Natural killer cell (primary cell): ENCODE measurements around the gene GNG5. TPM values are rescaled to one million over a fixed set of nuclear protein-coding genes. Genes with fewer than 3 reads are reported as not detected.
"Not testable (repeated sequence)": the region's sequence is repeated elsewhere in the genome, so short reads cannot be mapped to it uniquely, and the experiment has no call there.

Experiments
- ATAC-seq, 3 donors: fragments of 150-1000 bp in 2 of 3; fragments of 200-7000 bp in 1 of 3; cut with Tn5 transposase; 1 replicate in 1 of 3; 2 replicates in 2 of 3; pipeline ENCODE4 v1.10.0; 2021; ENCODE audit warnings: mild to moderate bottlenecking in 2 of 3, moderate library complexity in 2 of 3
- DNase-seq, 2 donors: peaks; one replicate each; pipeline versions ENCODE4 v3.0.0 to v3.0.0-alpha.2; 2013 to 2021; ENCODE audit warnings: mixed read lengths in 1 of 2
- H3K27ac ChIP-seq: one replicate; pipeline ENCODE4 v1.5.1; 2013; ENCODE audit warnings: mild to moderate bottlenecking, low read length
- H3K27me3 ChIP-seq: one replicate; pipeline ENCODE4 v1.6.1; 2013; ENCODE audit warnings: low read length; ENCODE audit not compliant: control insufficient read depth, insufficient read depth
- H3K36me3 ChIP-seq: one replicate; pipeline ENCODE4 v1.6.1; 2013; ENCODE audit warnings: low read length; ENCODE audit not compliant: control insufficient read depth, insufficient read depth
- H3K4me1 ChIP-seq: one replicate; pipeline ENCODE4 v1.6.1; 2013; ENCODE audit warnings: low read length; ENCODE audit not compliant: control insufficient read depth, insufficient read depth
- H3K4me3 ChIP-seq: one replicate; pipeline ENCODE4 v1.5.1; 2013; ENCODE audit warnings: low read length
- H3K9me3 ChIP-seq: one replicate; pipeline ENCODE4 v1.6.1; 2013; ENCODE audit warnings: low read length; ENCODE audit not compliant: control insufficient read depth, insufficient read depth
- H3K27ac Mint-ChIP-seq, 2 donors: one replicate each; pipeline ENCODE4 v1.8.0; 2022; ENCODE audit warnings: mild to moderate bottlenecking in 2 of 2, mixed read lengths in 2 of 2, moderate library complexity in 1 of 2
- H3K27me3 Mint-ChIP-seq, 2 donors: one replicate each; pipeline ENCODE4 v1.8.0; 2022; ENCODE audit warnings: low read depth in 2 of 2, mixed read lengths in 2 of 2
- H3K36me3 Mint-ChIP-seq: one replicate; pipeline ENCODE4 v1.8.0; 2022; ENCODE audit warnings: mixed read lengths
- H3K4me1 Mint-ChIP-seq, 2 donors: one replicate each; pipeline ENCODE4 v1.8.0; 2022; ENCODE audit warnings: mixed read lengths in 2 of 2
- H3K4me3 Mint-ChIP-seq: one replicate; pipeline ENCODE4 v1.8.0; 2022; ENCODE audit warnings: mild to moderate bottlenecking, moderate library complexity, mixed read lengths
- H3K9me3 Mint-ChIP-seq, 2 donors: one replicate each; pipeline ENCODE4 v1.8.0; 2022; ENCODE audit warnings: mixed read lengths in 2 of 2
- CTCF ChIP-seq: fragments of 200-600 bp; IDR thresholded peaks from one replicate; pipeline ENCODE4 v1.8.0; 2022; ENCODE audit warnings: antibody characterized with exemption
- WGBS: methylation state at CpG from one replicate; pipeline ENCODE4 v1.1.7; 2013; ENCODE audit warnings: missing lambda C conversion rate; ENCODE audit not compliant: insufficient coverage; 5-methylcytosine and 5-hydroxymethylcytosine counted together
- intact Hi-C: fragments of 100-400 bp; cut with micrococcal nuclease; formaldehyde crosslinking; loops from one replicate; pipeline ENCODE4 v1.14.2; 2022
- total RNA-seq, 4 donors: library from RNA; stranded (reverse); fragments of 120-200 nt in 1 of 4; gene quantifications; one replicate each; pipeline versions ENCODE4 v1.2.3 to v1.2.4, GENCODE V29; 2013 to 2022

Gene GNG5
- total RNA-seq, 3 donors from 2014 or later (not counting 1 experiment from before 2014, with no cell fraction given): 49.5 to 62.3 (median 57.5) TPM

DNA sequence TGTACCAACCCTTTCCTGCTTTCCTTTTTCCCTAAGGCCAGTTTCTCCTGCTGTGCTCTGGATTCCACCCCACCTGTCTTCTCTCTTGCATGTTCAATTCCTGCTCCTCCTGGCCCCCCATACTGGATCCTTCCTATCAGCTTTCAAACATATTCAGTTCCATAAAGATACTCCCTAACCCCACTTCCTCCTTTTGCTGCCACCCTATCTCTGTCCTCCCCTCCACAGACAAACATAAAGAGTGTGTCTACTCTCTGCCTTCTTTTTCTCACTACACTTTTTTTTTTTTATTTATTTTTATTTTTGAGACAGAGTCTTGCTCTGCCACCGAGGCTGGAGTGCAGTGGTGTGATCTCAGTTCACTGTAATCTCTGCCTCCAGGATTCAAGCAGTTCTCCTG lies 44.3 kb downstream of the GNG5 start:
- no peak overlapping the region for H3K27ac ChIP-seq
- H3K9me3 ChIP-seq: no peaks in the 10 kb centered on the region
- peaks cover 30 to 69% of the 10 kb centered on the region in 2 donors for H3K27me3 Mint-ChIP-seq
- H3K4me3 ChIP-seq: no peak overlapping the region
- peaks cover 3% of the 10 kb centered on the region for H3K27me3 ChIP-seq
- no peak for DNase-seq
- H3K4me1 Mint-ChIP-seq: no peaks in the 10 kb centered on the region
- WGBS: 69% methylated on average over 1 of the region's 1 CpG
- H3K36me3 ChIP-seq: no peaks in the 10 kb centered on the region
- no peak overlapping the region for H3K4me3 Mint-ChIP-seq
- no peaks in the 10 kb centered on the region for H3K36me3 Mint-ChIP-seq
- TF ChIP-seq CTCF: no peak
- H3K4me1 ChIP-seq: no peaks in the 10 kb centered on the region
- no peak for ATAC-seq
- no peak overlapping the region for H3K27ac Mint-ChIP-seq
- intact Hi-C loops: no loop called here
- H3K9me3 Mint-ChIP-seq: no peaks in the 10 kb centered on the region

DNA sequence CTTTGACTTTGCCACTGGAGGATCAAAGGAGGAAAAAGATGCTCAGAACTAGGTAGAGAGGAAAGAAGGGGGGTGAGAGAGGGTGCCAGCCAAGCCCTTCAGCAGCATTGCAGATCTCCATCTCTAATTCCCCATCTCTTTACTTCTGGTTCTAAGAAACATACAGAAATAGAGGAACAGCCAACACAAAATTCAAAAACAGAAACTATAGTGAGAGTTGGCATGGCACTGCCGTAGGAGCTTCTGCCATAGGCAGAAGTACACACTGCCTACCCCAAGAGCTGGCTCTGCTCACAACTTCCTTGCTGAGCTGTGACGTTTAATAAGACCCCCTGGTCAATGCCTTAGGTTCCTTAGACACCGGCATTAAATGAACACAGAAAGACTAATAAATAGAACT lies 53.9 kb downstream of the GNG5 start:
- ATAC-seq (no peak), DNase-seq (no peak)
- H3K4me1 Mint-ChIP-seq: no peaks in the 10 kb centered on the region
- Histone ChIP-seq H3K27me3 (no peaks in the 10 kb centered on the region), H3K4me1 (no peaks in the 10 kb centered on the region), H3K4me3 (no peak overlapping the region), H3K27ac (no peak overlapping the region), H3K36me3 (no peaks in the 10 kb centered on the region), H3K9me3 (no peaks in the 10 kb centered on the region)
- no peak overlapping the region for H3K4me3 Mint-ChIP-seq
- intact Hi-C loops: no loop called here
- H3K9me3 Mint-ChIP-seq: no peaks in the 10 kb centered on the region
- H3K27ac Mint-ChIP-seq: no peak overlapping the region
- peaks cover 16 to 27% of the 10 kb centered on the region in 2 donors for H3K27me3 Mint-ChIP-seq
- no peak for TF ChIP-seq CTCF
- H3K36me3 Mint-ChIP-seq: no peaks in the 10 kb centered on the region
- 92% methylated on average over 1 of the region's 3 CpGs for WGBS

DNA sequence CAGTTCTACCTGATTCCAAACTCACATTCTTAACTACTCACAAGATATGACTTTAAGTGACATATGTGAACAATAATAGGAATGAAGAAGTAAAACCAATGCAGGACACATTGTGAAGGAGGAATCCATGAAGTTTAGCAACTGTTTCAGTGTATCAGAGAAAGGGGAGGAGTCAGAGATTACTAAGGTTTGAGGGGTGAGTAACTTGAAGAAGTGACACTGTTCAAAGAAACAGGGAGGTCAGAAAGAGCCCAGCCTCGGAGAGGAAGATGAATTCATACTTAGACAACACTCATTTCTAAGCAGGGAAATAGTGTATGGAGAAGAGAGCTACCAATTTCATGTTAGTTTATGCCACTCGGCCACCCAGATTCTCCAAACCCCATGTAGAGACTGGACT lies 55.5 kb downstream of the GNG5 start:
- H3K4me3 ChIP-seq: no peak overlapping the region
- no peak overlapping the region for H3K4me3 Mint-ChIP-seq
- no peaks in the 10 kb centered on the region for H3K27me3 ChIP-seq
- no peaks in the 10 kb centered on the region for H3K4me1 ChIP-seq
- no peak overlapping the region for H3K27ac ChIP-seq
- WGBS: no CpG with 5 or more reads among the region's 2 CpGs
- H3K36me3 ChIP-seq: no peaks in the 10 kb centered on the region
- DNase-seq (no peak), ATAC-seq (no peak)
- no peaks in the 10 kb centered on the region for H3K9me3 ChIP-seq
- H3K36me3 Mint-ChIP-seq: no peaks in the 10 kb centered on the region
- H3K4me1 Mint-ChIP-seq: no peaks in the 10 kb centered on the region
- TF ChIP-seq CTCF: no peak
- intact Hi-C loops: no loop called here
- H3K9me3 Mint-ChIP-seq: no peaks in the 10 kb centered on the region
- no peak overlapping the region for H3K27ac Mint-ChIP-seq
- peaks cover 14 to 18% of the 10 kb centered on the region in 2 donors for H3K27me3 Mint-ChIP-seq

GRCh38 chr1:84448704-84449103 lies 57.7 kb downstream of the GNG5 start:
- H3K27me3 Mint-ChIP-seq: peaks cover 20 to 21% of the 10 kb centered on the region in 2 donors
- 98% methylated on average over 3 of the region's 3 CpGs for WGBS
- H3K4me1 ChIP-seq, H3K36me3 ChIP-seq, H3K4me1 Mint-ChIP-seq, H3K9me3 ChIP-seq, H3K27ac ChIP-seq, H3K9me3 Mint-ChIP-seq, H3K27me3 ChIP-seq, DNase-seq, intact Hi-C loops, H3K4me3 Mint-ChIP-seq, H3K27ac Mint-ChIP-seq, ATAC-seq, H3K4me3 ChIP-seq, H3K36me3 Mint-ChIP-seq: not testable (repeated sequence)

Other genes with a start within 250 kb of the GNG5 start
- gene SAMD13, start 204.9 kb downstream of the GNG5 start, total RNA-seq: under 1 TPM in 1 of 3 donors, not detected in 2; 0.40 TPM
- gene DNASE2B, start 108.1 kb downstream of the GNG5 start, total RNA-seq: not detected
- gene RPF1, start 27.3 kb downstream of the GNG5 start, total RNA-seq: 10 to 100 TPM; 50.0 to 53.0 (median 50.0) TPM
- 1 to 10 TPM in 2 of 3 donors, under 1 TPM in 1; 0.63 to 4.1 (median 2.1) TPM for gene SPATA1, start 195 bp downstream of the GNG5 start, total RNA-seq
- 10 to 100 TPM; 14.4 to 19.9 (median 17.1) TPM for gene CTBS, start 67.9 kb upstream of the GNG5 start, total RNA-seq
- gene SSX2IP, start 183.9 kb upstream of the GNG5 start, total RNA-seq: 10 to 100 TPM; 24.2 to 35.8 (median 27.2) TPM